HL-60 (cell line): Measurements from ENCODE around the gene ZMIZ1.
"Not testable (repeated sequence)": the region's sequence is repeated elsewhere in the genome, so short reads cannot be mapped to it uniquely, and the experiment has no call there.

ENCODE experiments used
- DNase-seq, 2 experiments: peaks; one replicate each; pipeline ENCODE4 v3.0.0-alpha.2; 2010 to 2020; ENCODE audit warnings: low read depth in 1 of 2, low spot score in 1 of 2
- H3K27ac ChIP-seq: fragments of 250-450 bp; sonication (Bioruptor Pico); replicated peaks from 2 replicates; pipeline ENCODE4 v1.5.1; 2020; ENCODE audit warnings: mild to moderate bottlenecking, moderate library complexity
- H3K27me3 ChIP-seq: fragments of 250-450 bp; sonication (Bioruptor Pico); 2 replicates; pipeline ENCODE4 v1.5.1; 2021; ENCODE audit warnings: mild to moderate bottlenecking, moderate library complexity; ENCODE audit not compliant: insufficient read depth, poor library complexity, severe bottlenecking
- H3K4me3 ChIP-seq: replicated peaks from 2 replicates; pipeline ENCODE4 v1.5.1; 2011; ENCODE audit warnings: mild to moderate bottlenecking, control low read depth, low read length; ENCODE audit not compliant: insufficient read depth
- CTCF ChIP-seq: IDR thresholded peaks from one replicate; pipeline ENCODE4 v1.5.1; 2011; ENCODE audit warnings: low read length, control low read depth, inconsistent platforms; ENCODE audit not compliant: insufficient read depth
- GABPA ChIP-seq: IDR thresholded peaks from 2 replicates; pipeline ENCODE4 v1.6.1; 2012; ENCODE audit warnings: low read depth
- POLR2AphosphoS5 ChIP-seq: IDR thresholded peaks from 2 replicates; pipeline ENCODE4 v1.6.1; 2012; ENCODE audit warnings: low read depth
- REST ChIP-seq: IDR thresholded peaks from 2 replicates; pipeline ENCODE4 v1.6.1; 2012; ENCODE audit warnings: low read depth; ENCODE audit not compliant: insufficient replicate concordance
- SPI1 ChIP-seq: IDR thresholded peaks from 2 replicates; pipeline ENCODE4 v1.6.1; 2012; ENCODE audit warnings: low read depth, mild to moderate bottlenecking, borderline replicate concordance

The ZMIZ1 gene

DNA sequence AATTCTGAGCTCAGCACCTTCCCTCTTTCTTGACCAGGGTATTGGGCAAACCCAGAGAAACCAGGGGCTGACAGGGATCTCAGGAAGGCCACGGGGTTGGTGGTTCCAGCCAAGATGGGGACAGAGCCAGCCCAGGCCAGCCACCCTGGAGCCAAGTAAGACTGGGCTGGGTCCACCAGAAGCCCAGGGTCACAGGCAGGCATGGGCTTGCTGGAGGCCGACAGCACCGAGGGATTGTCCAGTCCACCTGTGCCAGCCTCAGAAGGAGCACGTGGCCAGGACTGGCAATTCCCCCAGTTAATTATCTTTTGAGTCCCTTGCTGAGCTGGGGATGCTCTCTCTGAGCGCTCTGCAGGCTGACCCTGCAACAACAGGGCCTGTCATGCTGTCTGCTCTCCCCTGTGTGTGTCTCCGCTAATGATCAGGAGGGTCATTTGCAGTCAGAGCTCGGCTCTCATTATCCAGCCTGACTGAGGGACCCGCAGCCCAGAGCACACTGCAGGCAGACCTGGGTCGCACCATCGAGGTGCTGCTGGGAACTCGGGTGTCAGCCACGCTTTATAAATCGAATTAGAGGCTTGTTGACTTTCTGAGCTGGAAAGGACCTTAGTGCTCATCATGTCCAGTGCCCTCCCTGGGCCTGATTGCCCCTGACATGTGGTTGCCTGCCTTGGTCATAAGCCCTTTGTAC is 209.0 kb downstream of the ZMIZ1 start:
- no peak for TF ChIP-seq REST
- no peaks in the 10 kb centered on the region for H3K27me3 ChIP-seq
- no peak overlapping the region for H3K4me3 ChIP-seq
- H3K27ac ChIP-seq: no peak overlapping the region
- no peak for DNase-seq

- not testable (repeated sequence) for H3K27ac ChIP-seq, H3K4me3 ChIP-seq, H3K27me3 ChIP-seq, DNase-seq
These were observed 210.3 kb downstream of the ZMIZ1 start for GRCh38 chr10:79279047-79279446.

DNA sequence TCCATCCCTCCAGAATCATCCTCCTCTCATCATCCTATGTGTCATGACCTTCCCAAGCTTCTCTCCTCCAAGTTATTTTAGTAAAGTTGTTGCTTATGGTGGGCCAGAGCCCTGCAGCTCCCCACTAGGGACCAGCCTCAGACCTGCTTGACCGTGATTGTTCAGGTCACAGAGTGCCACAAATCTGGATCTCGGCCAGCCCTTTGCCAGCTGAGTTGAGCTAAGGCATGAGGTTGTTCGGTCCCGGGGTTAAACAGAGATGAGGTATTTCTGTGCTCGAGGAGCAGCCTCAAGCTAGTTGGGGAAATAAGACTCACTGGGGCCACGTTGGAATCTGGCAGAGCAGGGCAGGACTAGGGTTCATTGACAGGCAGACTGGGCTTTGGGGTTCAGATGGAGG is 212.2 kb downstream of the ZMIZ1 start:
- TF ChIP-seq REST (no peak), SPI1 (no peak), POLR2AphosphoS5 (no peak), GABPA (no peak), CTCF (no peak)
- no peak for DNase-seq
- Histone ChIP-seq H3K27me3 (no peaks in the 10 kb centered on the region), H3K27ac (peak overlapping the region; percentile 95), H3K4me3 (no peak overlapping the region)

DNA sequence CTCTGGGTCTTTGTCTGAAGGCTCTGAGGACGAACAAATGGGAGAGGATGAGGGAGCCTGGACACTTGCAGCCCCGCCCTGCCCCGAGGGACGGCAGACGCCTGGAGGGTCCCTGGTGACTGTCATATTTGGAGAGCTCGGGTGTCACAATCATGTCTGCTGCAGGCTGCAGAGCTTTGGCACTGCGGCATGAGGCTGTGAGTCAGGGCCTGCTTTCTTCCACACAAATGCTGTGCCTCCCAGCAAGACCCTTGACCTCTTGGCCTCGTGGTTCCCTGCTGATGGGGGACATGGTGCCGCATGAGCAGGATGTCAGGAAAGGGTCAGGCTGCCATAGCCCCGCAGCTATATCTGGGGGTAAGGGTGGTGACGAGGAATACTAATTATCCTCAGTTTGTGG is 213.6 kb downstream of the ZMIZ1 start:
- Histone ChIP-seq H3K4me3 (no peak overlapping the region), H3K27ac (peak overlapping the region; percentile 95), H3K27me3 (no peaks in the 10 kb centered on the region)
- no peak for DNase-seq
- TF ChIP-seq CTCF: no peak
- TF ChIP-seq SPI1: no peak
- TF ChIP-seq POLR2AphosphoS5: no peak
- no peak for TF ChIP-seq GABPA
- TF ChIP-seq REST: no peak
